HG03378 (cell line): ENCODE measurements around the gene AADACL4.
"Not testable (repeated sequence)": the region's sequence is repeated elsewhere in the genome, so short reads cannot be mapped to it uniquely, and the experiment has no call there.

Experiments
- ATAC-seq: cut with Tn5 transposase; IDR thresholded peaks from one replicate; pipeline ENCODE4 v1.9.1; 2021; ENCODE audit warnings: mild to moderate bottlenecking, moderate library complexity; ENCODE audit not compliant: unreplicated experiment

The AADACL4 gene

DNA sequence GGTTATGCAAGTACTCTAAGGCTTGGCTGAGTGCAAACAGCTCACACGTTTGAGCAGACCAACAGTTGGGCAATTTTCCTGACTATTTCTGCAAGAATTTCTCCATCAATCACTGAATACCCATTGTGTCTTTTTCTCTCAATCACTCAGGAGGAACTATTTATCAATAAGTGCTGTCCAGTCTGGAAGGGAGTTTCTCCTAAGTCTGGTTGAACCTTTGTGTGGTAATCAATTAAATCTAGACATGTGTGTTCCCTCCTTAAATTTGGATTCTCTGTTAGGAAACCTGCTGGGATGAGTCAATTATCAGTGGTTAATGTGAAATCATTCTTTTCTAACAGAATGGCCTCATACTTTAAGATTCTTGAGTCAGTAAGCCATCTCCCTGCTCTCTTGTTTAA lies 65.2 kb downstream of the AADACL4 start:
- no peak for ATAC-seq

DNA sequence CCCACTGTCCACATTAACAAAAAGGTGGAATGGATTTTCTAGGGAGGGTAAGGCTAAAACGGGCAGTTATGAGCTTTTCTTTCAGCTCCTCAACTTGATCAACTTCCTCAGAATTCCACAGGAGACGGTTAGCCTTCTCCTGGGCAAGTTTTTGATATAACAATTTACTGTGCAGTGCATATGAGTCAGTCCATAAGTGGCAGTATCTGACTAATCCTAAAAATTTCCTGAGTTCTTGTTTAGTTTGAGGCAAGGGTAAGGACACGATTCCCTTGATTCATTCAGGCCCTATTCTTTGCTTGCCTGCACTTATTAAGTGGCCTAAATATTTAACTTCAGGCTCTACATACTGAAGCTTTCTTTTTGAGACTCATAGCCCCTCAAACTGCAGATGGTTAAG lies 65.8 kb downstream of the AADACL4 start:
- no peak for ATAC-seq

DNA sequence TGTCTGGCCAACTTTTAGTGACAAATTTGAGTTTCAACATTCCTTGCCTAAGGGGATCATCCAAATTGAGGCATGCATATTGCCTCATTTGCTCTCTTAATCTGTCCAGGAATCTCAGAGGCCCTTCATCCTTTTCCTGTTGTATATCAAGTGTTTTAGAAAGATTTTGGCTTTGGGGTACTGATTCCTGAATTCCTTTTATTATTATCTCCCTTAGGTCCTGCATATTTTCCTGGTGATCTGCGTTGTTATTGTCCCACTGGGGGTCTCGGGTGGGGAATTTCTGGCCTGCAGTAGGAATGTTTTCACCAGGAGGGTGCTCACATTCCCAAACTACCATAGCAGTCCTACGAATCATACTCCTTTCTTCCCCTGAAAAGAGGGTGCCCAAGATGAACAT lies 67.7 kb downstream of the AADACL4 start:
- ATAC-seq, result no peak

DNA sequence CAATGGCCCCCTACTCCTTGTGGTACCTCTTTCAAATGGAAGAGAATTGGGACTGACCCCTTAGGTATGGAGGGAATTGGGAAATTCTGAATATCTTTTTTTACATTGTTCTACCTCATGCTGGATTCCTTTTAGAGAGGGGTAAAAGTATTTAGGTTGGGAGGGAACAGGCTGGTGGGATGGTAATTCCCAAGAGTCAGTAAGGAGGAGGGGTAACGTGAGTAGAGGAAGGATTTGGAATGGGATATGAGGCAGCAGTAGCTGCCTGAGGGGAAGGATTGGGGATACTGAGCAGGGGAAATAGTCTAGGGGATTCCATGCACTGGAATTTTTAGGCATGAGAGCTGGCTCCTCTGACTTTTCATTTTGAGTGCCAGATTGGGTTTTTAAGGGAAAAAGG lies 68.2 kb downstream of the AADACL4 start:
- no peak for ATAC-seq

DNA sequence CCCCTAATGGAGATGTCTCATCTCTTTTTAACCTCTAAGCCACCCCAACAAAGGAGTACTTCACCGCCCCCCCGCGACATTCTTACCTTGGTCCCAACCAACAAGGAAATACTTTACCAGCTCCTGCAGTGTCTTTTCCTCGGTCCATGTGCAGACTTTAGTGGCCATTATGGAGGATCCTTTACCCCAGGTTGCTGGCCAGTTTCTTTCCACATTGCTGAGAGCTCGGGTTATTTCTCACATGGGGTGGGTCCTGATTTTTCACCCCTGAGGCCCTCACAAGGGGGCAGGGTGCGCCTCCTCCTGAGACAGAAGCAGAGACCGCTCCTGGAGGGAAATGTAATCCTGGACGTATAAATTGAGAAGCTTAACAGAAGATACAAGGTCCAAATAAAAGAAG lies 69.0 kb downstream of the AADACL4 start:
- ATAC-seq, result no peak

DNA sequence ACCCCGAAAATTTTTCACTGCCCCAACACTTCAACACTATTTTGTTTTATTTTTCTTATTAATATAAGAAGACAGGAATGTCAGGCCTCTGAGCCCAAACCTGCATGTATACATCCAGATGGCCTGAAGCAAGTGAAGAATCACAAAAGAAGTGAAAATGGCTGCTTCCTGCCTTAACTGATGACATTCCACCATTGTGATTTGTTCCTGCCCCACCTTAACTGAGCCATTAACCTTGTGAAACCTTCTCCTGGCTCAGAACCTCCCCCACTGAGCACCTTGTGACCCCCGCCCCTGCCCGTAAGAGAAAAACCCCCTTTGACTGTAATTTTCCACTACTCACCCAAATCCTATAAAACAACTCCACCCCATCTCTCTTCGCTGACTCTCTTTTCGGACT lies 69.8 kb downstream of the AADACL4 start:
- not testable (repeated sequence) for ATAC-seq

DNA sequence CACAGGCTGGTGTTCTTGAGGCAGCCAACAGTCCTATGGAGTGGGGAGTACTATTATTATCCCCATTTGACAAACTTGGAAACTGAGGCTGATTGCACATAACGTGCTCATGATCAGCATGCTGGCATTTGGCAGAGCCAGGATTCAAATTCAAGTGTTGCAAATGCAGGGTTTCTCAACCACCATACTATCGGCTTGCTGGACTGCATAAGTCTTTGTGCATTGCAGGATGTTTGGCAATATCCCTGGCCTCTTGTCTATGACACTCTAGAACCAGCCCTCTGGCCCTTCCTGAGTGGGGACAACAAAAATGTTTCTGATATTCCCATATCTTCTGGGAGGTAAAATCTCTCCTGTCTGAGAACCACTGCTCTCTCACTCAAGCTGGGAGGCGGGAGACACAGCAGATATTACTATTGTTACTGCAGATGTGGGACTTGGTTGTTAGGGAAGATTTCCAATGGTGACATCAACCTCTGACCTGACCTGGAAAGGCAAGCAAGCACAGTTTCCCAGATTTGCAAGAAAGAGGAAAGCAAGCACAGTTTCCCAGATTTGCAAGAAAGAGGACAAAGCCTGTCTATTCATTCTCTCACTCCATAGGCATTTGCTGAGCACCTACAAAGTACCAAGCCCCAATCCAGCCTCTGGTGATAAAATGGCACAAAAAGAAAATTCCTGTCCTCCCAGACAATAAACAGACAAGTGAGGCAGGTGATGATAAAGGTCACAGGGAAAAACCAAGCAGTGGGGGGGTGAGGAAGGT lies 71.0 kb downstream of the AADACL4 start:
- ATAC-seq, result no peak

DNA sequence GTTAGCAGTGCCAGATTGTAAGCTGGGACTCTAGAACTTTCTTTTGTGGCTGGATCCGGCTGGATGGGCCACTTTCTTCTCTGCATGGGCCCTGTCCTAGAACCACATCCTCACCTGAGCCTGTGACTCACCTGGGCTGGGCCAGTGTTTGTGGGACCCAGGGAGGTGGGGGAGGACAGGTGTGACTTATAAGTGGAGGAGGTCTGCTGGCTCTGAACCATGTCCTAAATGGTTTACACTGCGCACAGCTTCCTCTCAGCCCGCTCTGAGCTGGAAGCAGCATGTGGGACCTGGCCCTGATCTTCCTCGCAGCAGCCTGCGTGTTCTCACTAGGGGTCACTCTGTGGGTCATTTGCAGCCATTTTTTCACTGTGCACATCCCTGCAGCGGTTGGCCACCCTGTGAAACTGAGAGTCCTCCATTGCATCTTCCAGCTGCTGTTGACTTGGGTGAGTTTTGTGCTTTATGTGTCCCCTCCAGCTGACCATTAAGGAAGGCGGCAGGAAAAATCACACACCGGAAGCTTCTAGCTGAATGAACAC lies 72.1 kb downstream of the AADACL4 start, which contains the start of gene AADACL3:
Gene AADACL3 (plus strand): TSS at position 215 of the 542 bp plus-strand sequence. CDS start 67 bp downstream, at position 282.
- ATAC-seq, result no peak
